EH (cell line): ENCODE data around the gene IFIT3.

Experiments used
- DNase-seq: peaks from one replicate; pipeline ENCODE4 v3.0.0-alpha.2; 2015; ENCODE audit warnings: low read depth

The IFIT3 gene

DNA sequence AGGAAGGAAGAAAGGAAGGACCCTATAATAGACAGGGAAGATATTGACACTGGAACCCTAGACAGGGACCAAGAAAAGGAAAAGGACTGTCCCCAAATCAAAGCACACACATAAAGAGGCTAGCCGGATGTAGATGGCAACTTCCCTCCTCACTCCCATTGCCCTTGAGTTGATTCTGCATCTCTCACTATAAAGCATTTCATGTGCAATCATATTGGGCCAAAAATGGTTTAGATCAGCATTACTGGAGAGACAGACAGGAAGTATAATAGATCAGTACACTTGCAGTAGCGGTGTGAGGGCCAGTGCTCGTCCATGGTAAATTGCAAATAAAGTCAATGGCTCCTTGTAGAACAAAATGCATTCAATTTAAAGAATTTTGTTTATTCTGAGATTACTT lies 8.4 kb downstream of the IFIT3 start:
- no peak for DNase-seq

DNA sequence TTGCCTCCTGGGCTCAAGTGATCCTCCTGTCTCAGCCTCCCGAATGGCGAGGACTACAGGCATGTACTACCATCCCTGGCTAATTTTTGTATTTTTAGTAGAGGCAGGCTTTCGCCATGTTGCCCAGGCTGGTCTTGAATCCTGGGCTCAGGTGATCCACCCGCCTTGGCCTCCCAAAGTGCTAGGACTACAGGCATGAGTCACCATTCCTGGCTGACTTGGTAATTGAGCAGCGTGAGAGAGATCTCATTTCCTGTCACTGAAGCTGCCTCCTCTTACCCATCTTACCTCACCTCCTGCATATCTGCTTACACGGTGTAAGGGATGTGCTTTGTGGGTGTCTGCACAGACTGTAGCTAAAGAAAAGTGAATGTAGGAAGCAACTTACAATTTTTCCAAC lies 9.7 kb downstream of the IFIT3 start:
- peak; percentile 68 for DNase-seq

- DNase-seq = no peak
Observed at GRCh38 chr10:89338713-89339112, 10.9 kb downstream of the IFIT3 start.

- no peak for DNase-seq
Observed at GRCh38 chr10:89339875-89340274, 12.1 kb downstream of the IFIT3 start.

DNA sequence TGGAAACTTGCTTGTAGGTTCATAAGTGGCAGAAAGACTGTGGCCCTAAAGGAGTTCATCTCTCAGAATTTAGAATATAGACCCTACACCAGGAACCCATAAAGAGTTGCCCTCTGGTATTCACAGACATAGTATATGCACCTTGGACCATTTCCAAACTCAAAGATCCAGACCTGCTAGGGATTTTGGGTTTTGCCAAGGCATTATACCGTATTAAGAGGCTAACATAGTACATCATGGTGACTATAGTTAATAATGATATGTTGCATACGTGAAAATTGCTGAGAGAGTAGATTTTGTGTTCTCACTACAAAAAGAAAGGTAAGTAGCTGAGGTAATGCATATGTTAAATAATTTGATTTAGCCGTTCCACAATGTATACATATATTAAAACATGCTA lies 13.9 kb downstream of the IFIT3 start:
- DNase-seq = no peak

DNA sequence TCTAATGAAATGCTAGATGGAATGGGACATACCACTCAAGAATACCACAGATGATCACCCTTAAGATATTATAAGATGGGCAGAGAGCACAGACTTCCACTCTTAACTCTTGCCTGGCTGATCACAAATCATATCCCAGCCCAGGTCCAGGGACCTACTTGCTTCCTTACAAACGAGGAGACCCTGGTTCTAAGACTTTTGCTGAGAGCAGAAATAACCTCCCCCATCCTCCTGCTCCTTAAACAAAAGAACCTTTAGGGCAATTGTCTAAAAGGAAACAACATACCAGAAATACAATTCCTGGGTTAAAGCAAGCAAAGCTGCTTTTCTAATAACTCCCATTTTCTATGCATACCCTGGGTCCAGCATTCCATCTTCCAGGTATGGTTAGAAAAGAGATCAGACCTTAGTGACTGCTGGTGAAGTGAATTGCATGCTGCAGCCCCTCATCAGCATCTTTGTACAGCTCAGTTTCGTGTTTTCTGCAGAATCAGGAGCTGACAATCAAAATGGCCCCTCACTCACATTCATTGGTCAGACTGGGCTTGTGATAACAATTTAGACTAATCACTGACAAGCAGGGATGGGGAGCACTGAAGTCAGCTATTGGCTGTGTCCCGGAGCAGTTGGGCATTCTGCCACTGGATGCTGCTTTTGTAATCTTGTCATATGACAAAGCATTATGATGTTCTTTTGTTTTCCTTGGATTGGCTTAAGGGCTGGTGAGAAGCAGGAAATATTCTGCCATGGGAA lies 14.6 kb downstream of the IFIT3 start:
- DNase-seq = peak; percentile 85

- no peak for DNase-seq
Observed at GRCh38 chr10:89343089-89343767, 15.4 kb downstream of the IFIT3 start.

DNA sequence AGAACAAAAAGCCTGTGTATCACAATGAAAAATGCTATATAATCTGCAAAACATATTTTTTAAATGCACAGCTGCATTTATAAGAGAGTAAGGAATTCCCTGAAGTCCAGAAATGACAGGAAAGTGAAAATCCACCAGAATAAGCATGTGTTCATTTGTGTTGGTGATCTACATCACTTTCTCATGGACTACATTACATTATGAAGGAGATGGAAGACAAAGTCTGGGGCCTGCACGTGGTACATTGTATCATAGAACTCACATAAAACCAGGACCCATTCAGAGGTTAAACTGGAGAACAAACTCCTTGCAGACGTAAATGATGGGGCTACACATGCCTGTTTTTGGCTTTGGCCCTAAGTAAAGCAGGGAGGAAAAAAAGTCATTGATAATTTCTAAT lies 16.4 kb downstream of the IFIT3 start:
- no peak for DNase-seq

GRCh38 chr10:89345367-89346000 lies 17.7 kb downstream of the IFIT3 start:
- no peak for DNase-seq

DNA sequence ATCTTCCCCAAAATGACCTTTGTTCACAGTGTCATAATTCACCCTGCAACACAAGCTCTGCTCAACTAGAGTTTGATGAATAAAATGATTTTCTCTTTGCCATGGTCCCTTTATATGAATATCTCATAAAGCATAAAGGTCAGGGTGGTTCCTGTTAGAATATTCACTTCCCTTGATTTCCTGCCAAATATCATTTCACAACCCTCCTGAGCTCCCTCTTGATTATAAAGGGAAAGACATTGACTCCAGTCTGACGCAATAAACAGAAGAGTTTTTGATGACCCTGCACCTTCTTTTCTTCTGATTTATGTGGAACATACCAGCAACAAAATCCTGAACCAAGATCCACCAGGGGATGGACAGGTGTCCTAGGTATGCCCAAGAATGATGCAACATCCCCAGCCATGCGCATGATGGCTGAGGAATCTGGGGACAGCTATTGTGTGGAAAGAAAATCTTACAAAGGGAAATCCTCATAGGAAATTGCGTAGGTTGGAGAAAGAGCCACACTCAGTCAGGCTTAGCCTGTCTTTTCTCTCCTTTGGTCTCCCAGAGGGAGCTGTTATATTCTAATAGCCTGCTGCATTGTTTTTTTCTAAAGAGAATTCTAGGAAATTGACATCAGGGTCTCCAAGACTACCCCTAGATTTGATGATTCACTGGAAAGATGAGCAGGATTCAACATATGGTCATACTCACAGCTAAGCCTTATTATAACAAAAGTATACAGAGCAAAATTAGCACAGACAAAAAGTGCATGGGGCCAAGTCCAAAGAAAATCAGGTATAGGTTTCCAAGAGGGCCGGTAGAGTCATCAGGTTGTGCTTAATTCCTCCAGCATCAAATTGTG lies 18.8 kb downstream of the IFIT3 start:
- DNase-seq = peak; percentile 27

DNA sequence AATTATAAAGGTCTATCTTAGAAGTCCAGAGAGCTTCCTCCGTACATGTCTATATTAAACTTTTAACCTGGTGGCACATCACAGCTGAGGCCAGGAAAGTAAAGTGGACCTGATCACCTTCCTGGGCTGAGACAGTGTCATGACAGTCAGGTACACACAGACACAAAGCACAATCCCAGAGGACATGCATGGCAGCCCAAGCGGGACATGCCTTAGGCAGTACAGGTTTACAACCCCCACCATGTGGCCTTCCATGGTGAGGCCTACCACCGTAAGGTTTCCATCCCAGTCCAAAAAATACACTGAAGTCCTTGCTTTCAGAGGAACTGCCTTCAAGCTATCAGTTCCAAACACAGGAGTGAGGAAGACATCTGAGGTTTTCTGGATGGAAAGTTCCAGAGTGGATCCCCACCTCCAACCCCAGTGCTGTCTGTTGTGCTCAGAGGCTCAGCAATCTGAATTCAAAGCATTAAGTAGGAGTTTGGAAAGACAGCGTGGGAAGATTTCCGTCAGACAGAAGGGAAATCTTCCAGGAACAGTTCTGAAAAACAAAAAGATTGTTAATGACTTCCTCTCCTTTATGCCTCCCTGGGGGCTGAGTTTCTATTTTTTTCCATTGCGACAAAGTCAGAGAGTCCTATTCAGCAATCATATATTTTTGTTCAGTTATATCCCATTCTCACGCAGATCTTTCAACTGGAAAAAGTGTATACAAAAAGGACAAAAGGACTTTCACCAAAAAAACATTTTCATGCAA lies 20.1 kb downstream of the IFIT3 start:
- DNase-seq = no peak

DNA sequence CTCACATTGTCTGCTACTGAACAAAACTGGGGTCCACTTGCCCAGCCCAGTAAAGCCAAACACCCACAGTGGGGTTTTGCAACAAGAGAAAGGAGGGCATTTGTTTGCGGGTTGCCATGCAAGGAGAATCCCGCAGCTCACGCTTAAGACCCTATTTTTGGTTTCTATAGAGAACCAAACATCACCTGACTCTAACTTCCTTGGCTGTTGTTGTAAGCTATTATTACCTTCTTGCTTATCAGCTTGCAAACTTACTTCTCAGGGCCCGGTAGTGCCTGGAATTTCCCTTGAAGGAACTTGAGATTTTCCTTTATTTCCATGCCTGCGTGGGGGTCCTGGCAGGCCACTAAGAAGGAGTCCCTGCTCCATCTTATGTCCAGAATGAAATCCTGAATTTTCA lies 20.7 kb downstream of the IFIT3 start:
- no peak for DNase-seq

- DNase-seq = no peak
Observed at GRCh38 chr10:89348975-89349374, 21.2 kb downstream of the IFIT3 start.

DNA sequence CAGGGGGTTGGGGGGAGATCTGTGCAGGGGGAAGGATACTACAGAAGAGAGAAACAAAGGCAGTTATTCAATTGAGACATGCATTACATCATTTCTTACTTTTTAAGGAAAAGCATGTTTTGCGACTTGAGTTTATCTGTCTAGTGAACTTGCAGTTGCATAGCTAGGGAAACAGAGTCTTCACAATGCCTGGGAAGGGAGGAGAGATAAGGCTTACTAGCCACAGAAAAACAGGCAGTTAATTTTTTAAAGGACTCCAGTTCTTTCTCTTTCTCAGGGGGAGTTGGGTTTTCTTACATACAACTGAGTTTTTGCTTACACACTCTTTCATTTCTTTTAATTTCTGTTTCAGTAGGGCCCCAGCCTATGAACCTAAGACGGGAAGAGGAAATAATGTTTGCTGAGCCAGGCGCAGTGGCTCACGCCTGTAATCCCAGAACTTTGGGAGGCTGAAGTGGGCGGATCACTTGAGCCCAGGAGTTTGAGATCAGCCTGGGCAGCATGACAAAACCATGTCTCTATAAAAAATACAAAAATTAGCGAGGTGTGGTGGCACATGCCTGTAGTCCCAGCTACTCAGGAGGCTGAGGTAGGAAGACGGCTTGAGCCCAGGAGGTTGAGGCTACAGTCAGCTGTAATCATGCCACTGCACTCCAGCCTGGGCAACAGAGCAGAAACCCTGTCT lies 23.0 kb downstream of the IFIT3 start:
- DNase-seq = peak; percentile 58

GRCh38 chr10:89351412-89351779 lies 23.6 kb downstream of the IFIT3 start:
- DNase-seq = no peak

GRCh38 chr10:89351780-89352597 lies 24.2 kb downstream of the IFIT3 start:
- peak; percentile 98 for DNase-seq

- DNase-seq = peak; percentile 46
Observed at GRCh38 chr10:89352802-89353201, 25.0 kb downstream of the IFIT3 start.

- DNase-seq = peak; percentile 95
Observed at GRCh38 chr10:89355394-89355931, 27.7 kb downstream of the IFIT3 start.

- DNase-seq = no peak
Observed at GRCh38 chr10:89357096-89357495, 29.3 kb downstream of the IFIT3 start.

DNA sequence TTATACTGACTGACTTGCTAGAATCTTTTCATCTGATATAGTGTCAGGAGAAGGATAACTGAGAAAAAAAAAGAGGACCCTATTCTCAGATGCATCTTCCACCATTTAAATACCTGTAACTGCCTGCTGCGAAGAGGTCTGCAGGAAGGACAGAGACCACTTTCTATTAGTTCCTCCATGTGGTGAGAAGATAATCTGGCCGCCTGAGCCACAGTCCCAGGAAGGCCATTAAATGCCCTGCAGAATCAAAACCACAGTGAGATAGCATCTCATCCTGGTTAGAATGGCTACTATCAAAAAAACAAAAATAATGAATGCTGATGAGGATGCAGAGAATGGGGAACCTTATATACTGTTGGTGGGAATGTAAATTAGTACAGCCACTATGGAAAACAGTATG lies 30.2 kb downstream of the IFIT3 start:
- no peak for DNase-seq
